Muscle of leg (tissue), 11 donors: ENCODE measurements around the gene KIF2A. TPM values are rescaled to one million over a fixed set of nuclear protein-coding genes. Genes with fewer than 3 reads are reported as not detected.
A peak's percentile ranks its signal among the peaks of the same experiment; 100 is the strongest.

ENCODE experiments used
- DNase-seq: peaks from one replicate; pipeline ENCODE4 v3.0.0; 2013
- H3K27ac ChIP-seq: one replicate; pipeline ENCODE4 v1.5.1; 2013; ENCODE audit warnings: mild to moderate bottlenecking, low read length, control low read depth
- H3K27me3 ChIP-seq: one replicate; pipeline ENCODE4 v1.6.1; 2013; ENCODE audit warnings: low read length; ENCODE audit not compliant: control insufficient read depth, insufficient read depth
- H3K36me3 ChIP-seq: one replicate; pipeline ENCODE4 v1.6.1; 2013; ENCODE audit warnings: low read length; ENCODE audit not compliant: control insufficient read depth, insufficient read depth
- H3K4me1 ChIP-seq: one replicate; pipeline ENCODE4 v1.6.1; 2013; ENCODE audit warnings: low read length; ENCODE audit not compliant: control insufficient read depth, insufficient read depth
- H3K4me3 ChIP-seq: one replicate; pipeline ENCODE4 v1.5.1; 2013; ENCODE audit warnings: low read length, control low read depth
- H3K9me3 ChIP-seq: replicated peaks from 2 replicates; pipeline ENCODE4 v1.6.1; 2013; ENCODE audit warnings: low read depth, low read length; ENCODE audit not compliant: control insufficient read depth
- WGBS: methylation state at CpG from one replicate; pipeline ENCODE4 v1.1.5; 2013; ENCODE audit warnings: missing lambda C conversion rate; ENCODE audit not compliant: insufficient coverage; 5-methylcytosine and 5-hydroxymethylcytosine counted together
- polyA plus RNA-seq, 8 donors: library from polyadenylated mRNA; unstranded; fragments of 120-200 nt; gene quantifications; one replicate each; pipeline versions ENCODE4 v1.2.1 to v1.2.3, GENCODE V29; 2013; ENCODE audit warnings: inconsistent platforms in 1 of 8, low replicate concordance in 1 of 8; ENCODE audit not compliant: insufficient read length in 8 of 8, insufficient read depth in 1 of 8
- total RNA-seq: library from RNA; stranded (reverse); fragments of 120-200 nt; gene quantifications from one replicate; pipeline ENCODE4 v1.2.4, GENCODE V29; 2013

The KIF2A gene
- total and polyA plus RNA-seq, 9 donors = 20.9 to 41.9 (median 36.7) TPM

GRCh38 chr5:62306896-62307689 is 1.1 kb downstream of the KIF2A start:
- peaks cover 12% of the 10 kb centered on the region for H3K4me1 ChIP-seq
- peak overlapping the region; percentile 94 for H3K27ac ChIP-seq
- H3K36me3 ChIP-seq = no peaks in the 10 kb centered on the region
- peak; percentile 71 for DNase-seq
- WGBS = 1% methylated on average over 23 of the region's 33 CpGs
- H3K27me3 ChIP-seq = no peaks in the 10 kb centered on the region
- H3K4me3 ChIP-seq = peak overlapping the region; percentile 93
- no peaks in the 10 kb centered on the region for H3K9me3 ChIP-seq

GRCh38 chr5:62308439-62308838 is 2.4 kb downstream of the KIF2A start:
- H3K27me3 ChIP-seq = no peaks in the 10 kb centered on the region
- no peak for DNase-seq
- peaks cover 12% of the 10 kb centered on the region for H3K4me1 ChIP-seq
- no peaks in the 10 kb centered on the region for H3K36me3 ChIP-seq
- 100% methylated on average over 1 of the region's 6 CpGs for WGBS
- H3K4me3 ChIP-seq = no peak overlapping the region
- no peaks in the 10 kb centered on the region for H3K9me3 ChIP-seq
- H3K27ac ChIP-seq = no peak overlapping the region

DNA sequence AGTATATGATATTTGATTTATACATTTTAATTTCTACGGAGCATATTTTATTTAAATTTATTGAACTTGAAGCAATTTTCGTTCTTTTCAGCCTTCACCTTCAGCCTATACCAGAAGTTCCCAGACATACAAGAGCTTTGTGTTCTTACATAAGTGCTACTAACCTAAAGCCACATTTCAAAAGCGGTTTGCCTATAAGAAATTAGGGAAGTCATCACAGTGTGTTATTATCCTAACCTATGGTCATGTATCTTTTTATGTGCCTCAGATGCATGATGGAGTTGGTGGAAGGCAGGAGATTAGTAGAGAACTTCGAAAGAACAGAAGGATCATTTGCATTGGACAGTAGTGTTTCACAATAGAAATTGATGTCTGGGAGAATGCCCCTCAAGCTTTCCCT is 3.1 kb downstream of the KIF2A start:
- peaks cover 12% of the 10 kb centered on the region for H3K4me1 ChIP-seq
- WGBS = 80% methylated on average over 1 of the region's 4 CpGs
- H3K27ac ChIP-seq = no peak overlapping the region
- H3K9me3 ChIP-seq = no peaks in the 10 kb centered on the region
- H3K27me3 ChIP-seq = no peaks in the 10 kb centered on the region
- H3K36me3 ChIP-seq = no peaks in the 10 kb centered on the region
- H3K4me3 ChIP-seq = no peak overlapping the region
- no peak for DNase-seq

- no peak overlapping the region for H3K27ac ChIP-seq
- no peaks in the 10 kb centered on the region for H3K9me3 ChIP-seq
- no peak overlapping the region for H3K4me3 ChIP-seq
- H3K27me3 ChIP-seq = no peaks in the 10 kb centered on the region
- peaks cover 7% of the 10 kb centered on the region for H3K4me1 ChIP-seq
- WGBS = no CpG with 5 or more reads among the region's 5 CpGs
- DNase-seq = no peak
- no peaks in the 10 kb centered on the region for H3K36me3 ChIP-seq
Observed at GRCh38 chr5:62310426-62311143, 4.6 kb downstream of the KIF2A start.

DNA sequence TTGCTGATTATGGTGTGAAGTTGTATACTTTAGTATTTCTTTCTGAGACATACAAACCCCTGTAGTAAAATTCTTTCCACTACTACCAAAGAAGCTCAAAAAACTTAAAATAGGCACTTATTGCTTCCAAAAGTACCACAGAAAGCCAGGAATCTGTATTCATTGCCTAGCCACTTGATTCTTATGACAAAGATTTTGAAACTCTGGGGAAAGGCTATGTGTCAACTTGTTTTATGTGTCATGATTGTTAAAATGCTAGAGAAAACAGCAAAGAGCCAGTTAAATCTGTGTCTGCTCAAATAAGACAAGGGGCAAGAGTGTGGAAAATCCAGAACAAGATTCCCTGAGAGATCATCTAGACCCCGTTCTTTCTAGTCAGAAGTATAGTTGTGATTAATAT is 6.0 kb downstream of the KIF2A start:
- Histone ChIP-seq H3K4me1 (peaks cover 6% of the 10 kb centered on the region), H3K4me3 (no peak overlapping the region), H3K36me3 (no peaks in the 10 kb centered on the region), H3K27ac (no peak overlapping the region), H3K9me3 (no peaks in the 10 kb centered on the region), H3K27me3 (no peaks in the 10 kb centered on the region)
- no peak for DNase-seq
- WGBS = no CpG with 5 or more reads among the region's 1 CpG

DNA sequence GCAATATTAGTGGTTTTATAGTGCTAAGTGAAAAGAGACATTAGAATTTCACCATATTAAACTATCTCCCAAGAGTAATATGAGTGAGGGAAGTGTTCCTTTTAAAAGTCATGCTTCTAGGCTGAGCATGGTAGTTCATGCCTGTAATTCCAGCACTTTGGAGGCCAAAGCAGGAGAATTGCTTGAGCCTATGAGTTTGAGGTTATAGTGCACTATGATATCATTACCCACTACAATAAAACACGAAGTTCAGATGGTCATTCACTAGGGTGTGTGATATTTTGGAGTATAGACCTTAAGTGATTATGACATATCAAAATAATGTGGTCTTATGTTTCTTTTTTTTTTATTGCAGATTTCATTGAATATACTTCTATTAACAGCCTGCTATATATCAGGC is 6.7 kb downstream of the KIF2A start:
- DNase-seq = no peak
- Histone ChIP-seq H3K27ac (no peak overlapping the region), H3K27me3 (no peaks in the 10 kb centered on the region), H3K4me3 (no peak overlapping the region), H3K4me1 (peaks cover 2% of the 10 kb centered on the region), H3K36me3 (no peaks in the 10 kb centered on the region), H3K9me3 (no peaks in the 10 kb centered on the region)
- WGBS = no CpG with 5 or more reads among the region's 1 CpG

DNA sequence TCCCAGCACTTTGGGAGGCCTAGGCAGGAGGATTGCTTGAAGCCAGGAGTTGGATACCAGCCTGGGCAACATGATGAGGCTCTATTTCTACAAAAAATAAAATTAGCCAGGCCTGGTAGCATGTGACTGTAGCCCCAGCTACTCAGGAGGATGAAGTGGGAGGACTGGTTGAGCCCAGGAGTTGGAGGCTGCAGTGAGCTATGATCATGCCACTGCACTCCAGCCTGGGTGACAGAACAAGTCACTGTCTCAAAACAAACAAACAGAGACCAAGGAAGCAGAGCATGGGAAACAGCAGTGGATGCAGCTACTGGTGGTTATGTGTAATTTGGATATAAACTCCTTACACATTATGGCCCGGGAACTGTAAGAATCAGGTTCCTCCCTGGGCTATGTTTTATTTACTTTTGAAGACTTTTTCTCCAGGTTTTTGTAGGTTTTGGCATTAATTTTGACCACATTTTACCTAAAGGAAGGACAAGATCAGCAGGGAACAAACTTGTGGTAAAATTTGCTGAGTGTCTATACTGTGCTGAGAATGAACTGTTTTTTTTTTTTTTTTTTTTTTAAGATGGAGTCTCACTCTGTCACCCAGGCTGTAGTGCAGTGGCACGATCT is 8.3 kb downstream of the KIF2A start:
- Histone ChIP-seq H3K36me3 (no peaks in the 10 kb centered on the region), H3K27me3 (no peaks in the 10 kb centered on the region), H3K4me1 (no peaks in the 10 kb centered on the region), H3K9me3 (no peaks in the 10 kb centered on the region), H3K27ac (no peak overlapping the region), H3K4me3 (no peak overlapping the region)
- WGBS = 83% methylated on average over 1 of the region's 2 CpGs
- no peak for DNase-seq

DNA sequence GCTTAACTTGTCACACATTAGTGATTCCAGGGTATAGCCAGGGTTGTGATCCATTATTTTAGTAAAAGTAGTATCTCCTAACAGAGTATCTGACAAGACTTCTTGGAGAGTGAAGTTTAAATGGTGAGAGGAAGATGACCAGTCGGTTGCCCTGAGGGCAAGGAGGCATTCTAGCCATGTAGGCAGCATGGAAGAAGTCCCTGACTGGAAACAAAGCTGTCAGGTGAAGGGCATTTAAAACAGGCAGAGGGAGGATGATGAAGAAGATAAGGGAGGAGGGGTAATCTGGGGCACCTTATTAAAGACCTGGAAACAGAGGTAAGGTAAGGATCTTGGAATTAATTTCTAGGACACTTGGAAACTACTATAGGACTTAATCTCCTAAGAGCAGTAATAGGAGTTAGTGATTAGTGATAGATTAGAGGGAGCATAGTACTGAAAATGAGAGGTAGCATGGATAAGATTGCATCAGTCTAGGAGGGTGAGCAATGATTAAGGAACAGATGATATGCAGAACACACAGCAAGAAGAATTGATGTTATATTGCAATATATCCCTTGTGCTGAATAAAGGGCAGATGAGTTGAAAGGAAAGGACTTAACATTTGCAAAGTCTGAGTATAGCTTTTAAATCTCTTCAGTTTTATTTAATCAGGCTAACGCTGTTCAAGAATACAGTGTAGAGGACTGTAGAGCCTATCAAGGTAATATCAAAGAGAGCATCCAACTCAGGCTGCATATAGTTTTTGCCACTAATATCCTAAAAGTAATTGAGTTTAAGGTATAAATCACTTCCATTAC is 9.6 kb downstream of the KIF2A start:
- DNase-seq = no peak
- Histone ChIP-seq H3K4me3 (no peak overlapping the region), H3K27me3 (no peaks in the 10 kb centered on the region), H3K27ac (no peak overlapping the region), H3K4me1 (no peaks in the 10 kb centered on the region), H3K36me3 (no peaks in the 10 kb centered on the region), H3K9me3 (no peaks in the 10 kb centered on the region)
- 88% methylated on average over 1 of the region's 2 CpGs for WGBS

- H3K27ac ChIP-seq = no peak overlapping the region
- WGBS = no CpG with 5 or more reads among the region's 2 CpGs
- H3K4me1 ChIP-seq = no peaks in the 10 kb centered on the region
- H3K27me3 ChIP-seq = no peaks in the 10 kb centered on the region
- H3K9me3 ChIP-seq = no peaks in the 10 kb centered on the region
- DNase-seq = no peak
- no peak overlapping the region for H3K4me3 ChIP-seq
- H3K36me3 ChIP-seq = no peaks in the 10 kb centered on the region
Observed at GRCh38 chr5:62316176-62316502, 10.1 kb downstream of the KIF2A start.

DNA sequence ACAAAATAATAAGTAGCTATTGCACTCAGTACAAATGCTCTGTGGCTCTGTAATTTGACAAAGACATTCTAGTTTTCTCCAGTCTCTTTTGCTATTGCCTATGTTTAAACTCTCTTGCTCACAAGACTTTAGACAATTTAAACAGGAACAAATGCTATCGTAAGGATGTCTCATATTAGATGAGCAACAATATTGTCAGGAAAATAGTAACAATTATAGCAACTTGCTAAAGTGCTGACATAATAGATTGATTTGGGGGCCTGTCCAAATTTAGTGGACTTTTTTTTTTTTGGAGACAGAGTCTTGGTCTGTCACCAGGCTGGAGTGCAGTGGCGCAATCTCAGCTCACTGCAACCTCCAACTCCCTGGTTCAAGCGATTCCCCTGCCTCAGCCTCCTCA is 11.8 kb downstream of the KIF2A start:
- H3K27me3 ChIP-seq = no peaks in the 10 kb centered on the region
- H3K36me3 ChIP-seq = no peaks in the 10 kb centered on the region
- no peak overlapping the region for H3K4me3 ChIP-seq
- WGBS = no CpG with 5 or more reads among the region's 3 CpGs
- no peak for DNase-seq
- H3K9me3 ChIP-seq = no peaks in the 10 kb centered on the region
- H3K4me1 ChIP-seq = no peaks in the 10 kb centered on the region
- no peak overlapping the region for H3K27ac ChIP-seq
